ENCODE measurements around the gene KRTAP5-5. TPM values are rescaled to one million over a fixed set of nuclear protein-coding genes. Genes with fewer than 3 reads are reported as not detected.
"Not testable (repeated sequence)": the region's sequence is repeated elsewhere in the genome, so short reads cannot be mapped to it uniquely, and the experiment has no call there.

Gene KRTAP5-5
- total RNA-seq, 1 experiment from 2014 or later, result not detected

GRCh38 chr11:1645357-1645821 lies 15.8 kb downstream of the KRTAP5-5 start:
- Histone ChIP-seq H3K27ac (ENCODE audit: insufficient read length, low read depth, low read length) (no peak overlapping the region), H4K91ac (ENCODE audit: insufficient read length, low read depth, low read length) (no peak overlapping the region), H2BK5ac (ENCODE audit: insufficient read length, low read length) (no peak overlapping the region), H3K18ac (ENCODE audit: insufficient read length, low read depth, low read length) (no peak overlapping the region), H2BK20ac (ENCODE audit: low read depth, low read length, poor library complexity, severe bottlenecking) (no peak overlapping the region), H2BK12ac (ENCODE audit: insufficient read length, low read depth, low read length) (no peak overlapping the region), H3K9ac (ENCODE audit: extremely low read depth, insufficient read length, low read length) (no peak overlapping the region), H3K4me1 (ENCODE audit: insufficient read depth, low read length) (no peaks in the 10 kb centered on the region), H2AK5ac (ENCODE audit: insufficient read length, low read length) (no peak overlapping the region), H3K23me2 (ENCODE audit: insufficient read length, low read depth, low read length, poor library complexity, severe bottlenecking) (no peaks in the 10 kb centered on the region), H3K27me3 (ENCODE audit: insufficient read depth, low read length) (no peaks in the 10 kb centered on the region), H3K4me2 (ENCODE audit: insufficient read depth, insufficient read length, low read length) (no peak overlapping the region), H3K56ac (ENCODE audit: insufficient read length, low read depth, low read length) (no peak overlapping the region), H3K79me1 (ENCODE audit: insufficient read depth, low read depth, low read length, poor library complexity, severe bottlenecking) (no peaks in the 10 kb centered on the region), H2AFZ (ENCODE audit: low read length) (no peak overlapping the region), H2BK15ac (ENCODE audit: low read depth, low read length) (no peak overlapping the region), H2BK120ac (ENCODE audit: low read depth, low read length, poor library complexity, severe bottlenecking) (no peak overlapping the region), H3K9me3 (ENCODE audit: control insufficient read depth, low read depth, low read length) (no peaks in the 10 kb centered on the region), H4K5ac (ENCODE audit: insufficient read length, low read depth, low read length) (no peak overlapping the region), H4K20me1 (ENCODE audit: control insufficient read depth, insufficient read depth, insufficient read length) (no peaks in the 10 kb centered on the region), H3T11ph (ENCODE audit: low read length) (no peak overlapping the region), H3K23ac (ENCODE audit: insufficient read length, low read depth, low read length) (no peak overlapping the region), H3K79me2 (ENCODE audit: insufficient read depth, low read length) (no peaks in the 10 kb centered on the region), H3K4ac (ENCODE audit: low read depth, low read length) (no peak overlapping the region), H3K14ac (ENCODE audit: insufficient read depth, low read length) (no peak overlapping the region; the same call in 1 of the 2 replicates), H4K8ac (replicated peaks; ENCODE audit: insufficient read length, low read depth, low read length) (no peak overlapping the region)
- WGBS (ENCODE audit: extremely low coverage, insufficient read length, low lambda C conversion rate), result no CpG with 5 or more reads among the region's 12 CpGs
- no peak for DNase-seq
- Mint-ChIP-seq H3K27me3 (ENCODE audit: low read depth) (peaks cover 32% of the 10 kb centered on the region), H3K9me3 (peaks cover 0 to 4% of the 10 kb centered on the region in 2 experiments; a peak in 1 of 5 replicates), H3K36me3 (ENCODE audit: insufficient read depth in 1 of 3, low read depth in 3 of 3) (no peaks in the 10 kb centered on the region), H3K4me1 (no peaks in the 10 kb centered on the region), H3K4me3 (no peak overlapping the region), H3K27ac (no peak overlapping the region)
- TF ChIP-seq CTCF (conservative IDR thresholded peaks at IDR 0.05), result no peak

- H3K36me3 Mint-ChIP-seq (ENCODE audit: insufficient read depth in 1 of 3, low read depth in 3 of 3); H2BK12ac ChIP-seq (ENCODE audit: insufficient read length, low read depth, low read length); H2BK15ac ChIP-seq (ENCODE audit: low read depth, low read length); H3K4me1 Mint-ChIP-seq; H3K4me1 ChIP-seq (ENCODE audit: insufficient read depth, low read length); H4K20me1 ChIP-seq (ENCODE audit: control insufficient read depth, insufficient read depth, insufficient read length); H3K9me3 ChIP-seq (ENCODE audit: control insufficient read depth, low read depth, low read length); H2BK5ac ChIP-seq (ENCODE audit: insufficient read length, low read length); H3K9me3 Mint-ChIP-seq; H3K79me2 ChIP-seq (ENCODE audit: insufficient read depth, low read length); H3K56ac ChIP-seq (ENCODE audit: insufficient read length, low read depth, low read length); H2BK20ac ChIP-seq (ENCODE audit: low read depth, low read length, poor library complexity, severe bottlenecking); H3K27ac ChIP-seq (ENCODE audit: insufficient read length, low read depth, low read length); H4K91ac ChIP-seq (ENCODE audit: insufficient read length, low read depth, low read length); H3K18ac ChIP-seq (ENCODE audit: insufficient read length, low read depth, low read length); H2BK120ac ChIP-seq (ENCODE audit: low read depth, low read length, poor library complexity, severe bottlenecking); H3K23me2 ChIP-seq (ENCODE audit: insufficient read length, low read depth, low read length, poor library complexity, severe bottlenecking); H3K14ac ChIP-seq (ENCODE audit: insufficient read depth, low read length); H3K27ac Mint-ChIP-seq; H2AFZ ChIP-seq (ENCODE audit: low read length); H3K23ac ChIP-seq (ENCODE audit: insufficient read length, low read depth, low read length); H3K79me1 ChIP-seq (ENCODE audit: insufficient read depth, low read depth, low read length, poor library complexity, severe bottlenecking); H3K9ac ChIP-seq (ENCODE audit: extremely low read depth, insufficient read length, low read length); H3K27me3 ChIP-seq (ENCODE audit: insufficient read depth, low read length); H4K8ac ChIP-seq (replicated peaks; ENCODE audit: insufficient read length, low read depth, low read length); DNase-seq; H3K4me2 ChIP-seq (ENCODE audit: insufficient read depth, insufficient read length, low read length); H2AK5ac ChIP-seq (ENCODE audit: insufficient read length, low read length); H4K5ac ChIP-seq (ENCODE audit: insufficient read length, low read depth, low read length); H3K4me3 Mint-ChIP-seq; H3K4ac ChIP-seq (ENCODE audit: low read depth, low read length); H3T11ph ChIP-seq (ENCODE audit: low read length): not testable (repeated sequence)
- H3K27me3 Mint-ChIP-seq (ENCODE audit: low read depth), result peaks cover 35% of the 10 kb centered on the region
- WGBS (ENCODE audit: extremely low coverage, insufficient read length, low lambda C conversion rate), result no CpG with 5 or more reads among the region's 10 CpGs
Measured at GRCh38 chr11:1646540-1646939, 17.0 kb downstream of the KRTAP5-5 start.
